ENCODE measurements around the gene DIP2A. TPM values are rescaled to one million over a fixed set of nuclear protein-coding genes. Genes with fewer than 3 reads are reported as not detected.

The DIP2A gene
- total and polyA plus RNA-seq, 2 of the 13 experiments (the other 11 are each of a cell fraction or from before 2014, with no cell fraction given): 18.5 to 37.6 TPM

DNA sequence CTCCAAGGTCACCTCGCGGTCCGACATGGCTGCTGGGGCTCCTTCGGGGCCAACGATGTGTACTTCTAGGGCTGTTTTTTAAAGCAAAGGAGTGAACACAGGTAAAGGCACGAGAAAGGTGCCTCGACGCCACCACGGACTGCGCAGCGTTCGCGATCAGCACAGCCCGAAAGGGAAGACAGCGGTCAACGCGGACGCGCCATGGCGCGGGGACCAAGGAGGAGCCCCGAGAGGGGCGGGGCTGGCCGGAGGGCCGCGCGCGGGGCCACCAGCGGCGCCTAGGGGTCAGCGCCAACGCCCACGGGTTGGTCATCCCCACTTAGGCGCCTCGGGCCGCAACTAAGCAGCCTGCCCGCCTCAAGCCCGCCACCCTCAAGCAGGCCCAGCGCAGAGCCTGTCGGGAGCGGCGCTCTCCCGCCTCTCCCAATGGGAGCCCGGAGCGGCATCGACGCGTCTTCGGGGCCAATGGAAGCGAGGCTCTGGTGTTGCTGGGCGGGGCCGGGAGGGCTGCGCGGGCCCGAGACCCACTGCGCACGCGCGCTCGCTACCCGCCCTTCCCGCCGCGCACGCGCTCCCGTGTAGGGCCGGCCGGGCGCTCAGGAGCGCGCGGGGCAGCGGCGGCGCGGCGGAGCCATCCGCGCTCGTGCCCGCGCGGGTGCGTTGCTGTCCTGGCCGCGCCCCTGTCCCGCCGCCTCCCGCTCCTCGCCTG lies at the start of gene DIP2A (continued):
- TF ChIP-seq, protein P1, sequence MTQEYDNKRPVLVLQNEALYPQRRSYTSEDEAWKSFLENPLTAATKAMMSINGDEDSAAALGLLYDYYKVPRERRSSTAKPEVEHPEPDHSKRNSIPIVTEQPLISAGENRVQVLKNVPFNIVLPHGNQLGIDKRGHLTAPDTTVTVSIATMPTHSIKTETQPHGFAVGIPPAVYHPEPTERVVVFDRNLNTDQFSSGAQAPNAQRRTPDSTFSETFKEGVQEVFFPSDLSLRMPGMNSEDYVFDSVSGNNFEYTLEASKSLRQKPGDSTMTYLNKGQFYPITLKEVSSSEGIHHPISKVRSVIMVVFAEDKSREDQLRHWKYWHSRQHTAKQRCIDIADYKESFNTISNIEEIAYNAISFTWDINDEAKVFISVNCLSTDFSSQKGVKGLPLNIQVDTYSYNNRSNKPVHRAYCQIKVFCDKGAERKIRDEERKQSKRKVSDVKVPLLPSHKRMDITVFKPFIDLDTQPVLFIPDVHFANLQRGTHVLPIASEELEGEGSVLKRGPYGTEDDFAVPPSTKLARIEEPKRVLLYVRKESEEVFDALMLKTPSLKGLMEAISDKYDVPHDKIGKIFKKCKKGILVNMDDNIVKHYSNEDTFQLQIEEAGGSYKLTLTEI (CRISPR knock-in tag; conservative IDR thresholded peaks at IDR 0.05): no peak
- TF ChIP-seq, protein P2, sequence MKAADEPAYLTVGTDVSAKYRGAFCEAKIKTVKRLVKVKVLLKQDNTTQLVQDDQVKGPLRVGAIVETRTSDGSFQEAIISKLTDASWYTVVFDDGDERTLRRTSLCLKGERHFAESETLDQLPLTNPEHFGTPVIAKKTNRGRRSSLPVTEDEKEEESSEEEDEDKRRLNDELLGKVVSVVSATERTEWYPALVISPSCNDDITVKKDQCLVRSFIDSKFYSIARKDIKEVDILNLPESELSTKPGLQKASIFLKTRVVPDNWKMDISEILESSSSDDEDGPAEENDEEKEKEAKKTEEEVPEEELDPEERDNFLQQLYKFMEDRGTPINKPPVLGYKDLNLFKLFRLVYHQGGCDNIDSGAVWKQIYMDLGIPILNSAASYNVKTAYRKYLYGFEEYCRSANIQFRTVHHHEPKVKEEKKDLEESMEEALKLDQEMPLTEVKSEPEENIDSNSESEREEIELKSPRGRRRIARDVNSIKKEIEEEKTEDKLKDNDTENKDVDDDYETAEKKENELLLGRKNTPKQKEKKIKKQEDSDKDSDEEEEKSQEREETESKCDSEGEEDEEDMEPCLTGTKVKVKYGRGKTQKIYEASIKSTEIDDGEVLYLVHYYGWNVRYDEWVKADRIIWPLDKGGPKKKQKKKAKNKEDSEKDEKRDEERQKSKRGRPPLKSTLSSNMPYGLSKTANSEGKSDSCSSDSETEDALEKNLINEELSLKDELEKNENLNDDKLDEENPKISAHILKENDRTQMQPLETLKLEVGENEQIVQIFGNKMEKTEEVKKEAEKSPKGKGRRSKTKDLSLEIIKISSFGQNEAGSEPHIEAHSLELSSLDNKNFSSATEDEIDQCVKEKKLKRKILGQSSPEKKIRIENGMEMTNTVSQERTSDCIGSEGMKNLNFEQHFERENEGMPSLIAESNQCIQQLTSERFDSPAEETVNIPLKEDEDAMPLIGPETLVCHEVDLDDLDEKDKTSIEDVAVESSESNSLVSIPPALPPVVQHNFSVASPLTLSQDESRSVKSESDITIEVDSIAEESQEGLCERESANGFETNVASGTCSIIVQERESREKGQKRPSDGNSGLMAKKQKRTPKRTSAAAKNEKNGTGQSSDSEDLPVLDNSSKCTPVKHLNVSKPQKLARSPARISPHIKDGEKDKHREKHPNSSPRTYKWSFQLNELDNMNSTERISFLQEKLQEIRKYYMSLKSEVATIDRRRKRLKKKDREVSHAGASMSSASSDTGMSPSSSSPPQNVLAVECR (CRISPR knock-in tag; IDR thresholded peaks at IDR 0.05; ENCODE audit: borderline replicate concordance): peak; percentile 96
- TF ChIP-seq, protein P3, sequence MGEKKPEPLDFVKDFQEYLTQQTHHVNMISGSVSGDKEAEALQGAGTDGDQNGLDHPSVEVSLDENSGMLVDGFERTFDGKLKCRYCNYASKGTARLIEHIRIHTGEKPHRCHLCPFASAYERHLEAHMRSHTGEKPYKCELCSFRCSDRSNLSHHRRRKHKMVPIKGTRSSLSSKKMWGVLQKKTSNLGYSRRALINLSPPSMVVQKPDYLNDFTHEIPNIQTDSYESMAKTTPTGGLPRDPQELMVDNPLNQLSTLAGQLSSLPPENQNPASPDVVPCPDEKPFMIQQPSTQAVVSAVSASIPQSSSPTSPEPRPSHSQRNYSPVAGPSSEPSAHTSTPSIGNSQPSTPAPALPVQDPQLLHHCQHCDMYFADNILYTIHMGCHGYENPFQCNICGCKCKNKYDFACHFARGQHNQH (CRISPR knock-in tag; IDR thresholded peaks at IDR 0.05): no peak
- TF ChIP-seq, protein P4, sequence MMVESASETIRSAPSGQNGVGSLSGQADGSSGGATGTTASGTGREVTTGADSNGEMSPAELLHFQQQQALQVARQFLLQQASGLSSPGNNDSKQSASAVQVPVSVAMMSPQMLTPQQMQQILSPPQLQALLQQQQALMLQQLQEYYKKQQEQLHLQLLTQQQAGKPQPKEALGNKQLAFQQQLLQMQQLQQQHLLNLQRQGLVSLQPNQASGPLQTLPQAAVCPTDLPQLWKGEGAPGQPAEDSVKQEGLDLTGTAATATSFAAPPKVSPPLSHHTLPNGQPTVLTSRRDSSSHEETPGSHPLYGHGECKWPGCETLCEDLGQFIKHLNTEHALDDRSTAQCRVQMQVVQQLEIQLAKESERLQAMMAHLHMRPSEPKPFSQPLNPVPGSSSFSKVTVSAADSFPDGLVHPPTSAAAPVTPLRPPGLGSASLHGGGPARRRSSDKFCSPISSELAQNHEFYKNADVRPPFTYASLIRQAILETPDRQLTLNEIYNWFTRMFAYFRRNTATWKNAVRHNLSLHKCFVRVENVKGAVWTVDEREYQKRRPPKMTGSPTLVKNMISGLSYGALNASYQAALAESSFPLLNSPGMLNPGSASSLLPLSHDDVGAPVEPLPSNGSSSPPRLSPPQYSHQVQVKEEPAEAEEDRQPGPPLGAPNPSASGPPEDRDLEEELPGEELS (CRISPR knock-in tag; IDR thresholded peaks at IDR 0.05): peak; percentile 17; the same call in 1 of the 2 replicates
- TF ChIP-seq U2AF1 (optimal IDR thresholded peaks at IDR 0.05; ENCODE audit: low read depth, low read length): peak; percentile 55
- TF ChIP-seq, protein P5, sequence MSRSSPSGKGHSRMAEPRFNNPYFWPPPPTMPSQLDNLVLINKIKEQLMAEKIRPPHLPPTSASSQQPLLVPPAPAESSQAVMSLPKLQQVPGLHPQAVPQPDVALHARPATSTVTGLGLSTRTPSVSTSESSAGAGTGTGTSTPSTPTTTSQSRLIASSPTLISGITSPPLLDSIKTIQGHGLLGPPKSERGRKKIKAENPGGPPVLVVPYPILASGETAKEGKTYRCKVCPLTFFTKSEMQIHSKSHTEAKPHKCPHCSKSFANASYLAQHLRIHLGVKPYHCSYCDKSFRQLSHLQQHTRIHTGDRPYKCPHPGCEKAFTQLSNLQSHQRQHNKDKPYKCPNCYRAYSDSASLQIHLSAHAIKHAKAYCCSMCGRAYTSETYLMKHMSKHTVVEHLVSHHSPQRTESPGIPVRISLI (CRISPR knock-in tag; IDR thresholded peaks at IDR 0.05; ENCODE audit: borderline replicate concordance): no peak
- TF ChIP-seq ZFP90 (CRISPR knock-in tag; IDR thresholded peaks at IDR 0.05; ENCODE audit: borderline replicate concordance): peak; percentile 39; the same call in 1 of the 2 replicates
- peak; percentile 85 for TF ChIP-seq ZNF160 (CRISPR knock-in tag; IDR thresholded peaks at IDR 0.05)
- peak; percentile 79 for TF ChIP-seq YEATS2 (CRISPR knock-in tag; IDR thresholded peaks at IDR 0.05; ENCODE audit: borderline replicate concordance)
- TF ChIP-seq ATF7 (IDR thresholded peaks at IDR 0.05): no peak
- no peak for TF ChIP-seq ATF7 (CRISPR knock-in tag; IDR thresholded peaks at IDR 0.05)
- peak; percentile 91 for TF ChIP-seq POLR2G (IDR thresholded peaks at IDR 0.05; ENCODE audit: low read depth, low read length)
- TF ChIP-seq, protein P6, sequence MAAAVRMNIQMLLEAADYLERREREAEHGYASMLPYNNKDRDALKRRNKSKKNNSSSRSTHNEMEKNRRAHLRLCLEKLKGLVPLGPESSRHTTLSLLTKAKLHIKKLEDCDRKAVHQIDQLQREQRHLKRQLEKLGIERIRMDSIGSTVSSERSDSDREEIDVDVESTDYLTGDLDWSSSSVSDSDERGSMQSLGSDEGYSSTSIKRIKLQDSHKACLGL (CRISPR knock-in tag; IDR thresholded peaks at IDR 0.05): peak; percentile 90
- peak; percentile 24; the same call in 1 of the 2 replicates for TF ChIP-seq FOSL2 (CRISPR knock-in tag; IDR thresholded peaks at IDR 0.05)
- TF ChIP-seq ZNF749 (CRISPR knock-in tag; IDR thresholded peaks at IDR 0.05; ENCODE audit: borderline replicate concordance): no peak

All from HepG2 (cell line).